Gastrocnemius medialis (tissue), 4 donors: ENCODE data around the gene ACIN1.

Source experiments
- POLR2A ChIP-seq, 2 donors: fragments of 450-650 bp; IDR thresholded peaks; one replicate each; pipeline ENCODE4 v1.6.1; 2017; ENCODE audit warnings: antibody characterized with exemption in 2 of 2, mild to moderate bottlenecking in 2 of 2, moderate library complexity in 2 of 2
- TF ChIP-seq, protein P1 (sequence below), 5 experiments: fragments of 450-650 bp in 3 of 5; fragments of 200-600 bp in 2 of 5; sonication (generic) in 2 of 5; IDR thresholded peaks in 4 of 5; conservative IDR thresholded peaks in 1 of 5; 1 replicate in 4 of 5; 2 replicates in 1 of 5; pipeline ENCODE4 v1.5.1; 2016 to 2019; ENCODE audit warnings: antibody characterized with exemption in 5 of 5, mild to moderate bottlenecking in 3 of 5, moderate library complexity in 3 of 5

- TF ChIP-seq, protein P1, sequence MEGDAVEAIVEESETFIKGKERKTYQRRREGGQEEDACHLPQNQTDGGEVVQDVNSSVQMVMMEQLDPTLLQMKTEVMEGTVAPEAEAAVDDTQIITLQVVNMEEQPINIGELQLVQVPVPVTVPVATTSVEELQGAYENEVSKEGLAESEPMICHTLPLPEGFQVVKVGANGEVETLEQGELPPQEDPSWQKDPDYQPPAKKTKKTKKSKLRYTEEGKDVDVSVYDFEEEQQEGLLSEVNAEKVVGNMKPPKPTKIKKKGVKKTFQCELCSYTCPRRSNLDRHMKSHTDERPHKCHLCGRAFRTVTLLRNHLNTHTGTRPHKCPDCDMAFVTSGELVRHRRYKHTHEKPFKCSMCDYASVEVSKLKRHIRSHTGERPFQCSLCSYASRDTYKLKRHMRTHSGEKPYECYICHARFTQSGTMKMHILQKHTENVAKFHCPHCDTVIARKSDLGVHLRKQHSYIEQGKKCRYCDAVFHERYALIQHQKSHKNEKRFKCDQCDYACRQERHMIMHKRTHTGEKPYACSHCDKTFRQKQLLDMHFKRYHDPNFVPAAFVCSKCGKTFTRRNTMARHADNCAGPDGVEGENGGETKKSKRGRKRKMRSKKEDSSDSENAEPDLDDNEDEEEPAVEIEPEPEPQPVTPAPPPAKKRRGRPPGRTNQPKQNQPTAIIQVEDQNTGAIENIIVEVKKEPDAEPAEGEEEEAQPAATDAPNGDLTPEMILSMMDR (IDR thresholded peaks at IDR 0.05 in 4 of 5, conservative IDR thresholded peaks at IDR 0.05 in 1 of 5), result no peak
- TF ChIP-seq POLR2A (IDR thresholded peaks at IDR 0.05), result no peak
These were observed 38.0 kb upstream of the ACIN1 start for GRCh38 chr14:23132970-23133369.
